ENCODE data around the gene ZGPAT. TPM values are rescaled to one million over a fixed set of nuclear protein-coding genes. Genes with fewer than 3 reads are reported as not detected.

The ZGPAT gene
- total and polyA plus RNA-seq, 2 of the 13 experiments (the other 11 are each of a cell fraction or from before 2014, with no cell fraction given), result 23.0 to 41.9 TPM

DNA sequence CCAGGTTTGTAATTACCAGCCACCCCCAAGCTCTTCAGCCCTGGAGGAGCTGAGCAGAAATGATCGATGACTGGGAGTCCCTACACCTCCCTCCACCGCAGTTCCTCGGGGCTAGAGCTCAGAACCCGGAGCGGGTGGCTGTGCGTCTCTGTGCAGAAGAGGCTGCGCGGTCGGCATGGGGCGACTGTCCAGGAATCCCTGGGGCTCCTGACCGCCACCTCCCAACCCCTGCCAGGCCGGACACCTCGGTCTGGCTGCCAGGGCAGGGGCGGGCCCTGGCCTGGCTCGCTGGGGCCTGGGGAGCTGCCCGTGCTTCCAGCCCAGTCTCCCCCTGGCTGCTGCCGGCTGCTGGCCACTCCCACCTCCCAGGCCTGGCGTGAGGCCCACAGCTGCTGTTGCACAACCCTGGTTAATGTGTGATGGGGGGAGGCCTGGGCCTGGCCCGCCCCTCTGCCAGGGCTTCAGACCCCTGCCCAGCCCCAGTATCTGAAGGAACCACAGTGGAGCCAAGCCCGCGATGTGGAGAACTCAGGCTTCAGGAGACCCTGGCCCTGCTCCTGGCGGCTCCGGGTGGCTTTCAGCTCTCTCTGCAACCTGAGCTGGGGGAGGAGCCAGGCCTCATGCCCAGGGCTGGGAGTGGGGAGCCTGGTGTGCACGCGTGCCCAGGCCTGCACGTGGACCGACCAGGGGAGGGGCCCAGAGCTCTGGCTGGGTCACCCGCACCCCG, 33.0 kb downstream of the ZGPAT start (continued):
- TF ChIP-seq, protein P1, sequence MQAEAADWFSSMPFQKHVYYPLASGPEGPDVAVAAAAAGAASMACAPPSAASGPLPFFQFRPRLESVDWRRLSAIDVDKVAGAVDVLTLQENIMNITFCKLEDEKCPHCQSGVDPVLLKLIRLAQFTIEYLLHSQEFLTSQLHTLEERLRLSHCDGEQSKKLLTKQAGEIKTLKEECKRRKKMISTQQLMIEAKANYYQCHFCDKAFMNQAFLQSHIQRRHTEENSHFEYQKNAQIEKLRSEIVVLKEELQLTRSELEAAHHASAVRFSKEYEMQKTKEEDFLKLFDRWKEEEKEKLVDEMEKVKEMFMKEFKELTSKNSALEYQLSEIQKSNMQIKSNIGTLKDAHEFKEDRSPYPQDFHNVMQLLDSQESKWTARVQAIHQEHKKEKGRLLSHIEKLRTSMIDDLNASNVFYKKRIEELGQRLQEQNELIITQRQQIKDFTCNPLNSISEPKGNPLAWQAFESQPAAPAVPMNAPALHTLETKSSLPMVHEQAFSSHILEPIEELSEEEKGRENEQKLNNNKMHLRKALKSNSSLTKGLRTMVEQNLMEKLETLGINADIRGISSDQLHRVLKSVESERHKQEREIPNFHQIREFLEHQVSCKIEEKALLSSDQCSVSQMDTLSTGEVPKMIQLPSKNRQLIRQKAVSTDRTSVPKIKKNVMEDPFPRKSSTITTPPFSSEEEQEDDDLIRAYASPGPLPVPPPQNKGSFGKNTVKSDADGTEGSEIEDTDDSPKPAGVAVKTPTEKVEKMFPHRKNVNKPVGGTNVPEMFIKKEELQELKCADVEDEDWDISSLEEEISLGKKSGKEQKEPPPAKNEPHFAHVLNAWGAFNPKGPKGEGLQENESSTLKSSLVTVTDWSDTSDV (CRISPR knock-in tag; IDR thresholded peaks at IDR 0.05), result 0 out of 2 replicates have a peak, but pooled peaks have one; percentile 41
- TF ChIP-seq PHF21A (CRISPR knock-in tag; IDR thresholded peaks at IDR 0.05), result peak; percentile 99
- TF ChIP-seq SP140L (CRISPR knock-in tag; IDR thresholded peaks at IDR 0.05; ENCODE audit: borderline replicate concordance), result peak; percentile 84; the same call in 1 of the 2 replicates
- no peak; the same call in 1 of the 2 replicates for TF ChIP-seq ZNF34 (CRISPR knock-in tag; IDR thresholded peaks at IDR 0.05; ENCODE audit: borderline replicate concordance)
- TF ChIP-seq, protein P2, sequence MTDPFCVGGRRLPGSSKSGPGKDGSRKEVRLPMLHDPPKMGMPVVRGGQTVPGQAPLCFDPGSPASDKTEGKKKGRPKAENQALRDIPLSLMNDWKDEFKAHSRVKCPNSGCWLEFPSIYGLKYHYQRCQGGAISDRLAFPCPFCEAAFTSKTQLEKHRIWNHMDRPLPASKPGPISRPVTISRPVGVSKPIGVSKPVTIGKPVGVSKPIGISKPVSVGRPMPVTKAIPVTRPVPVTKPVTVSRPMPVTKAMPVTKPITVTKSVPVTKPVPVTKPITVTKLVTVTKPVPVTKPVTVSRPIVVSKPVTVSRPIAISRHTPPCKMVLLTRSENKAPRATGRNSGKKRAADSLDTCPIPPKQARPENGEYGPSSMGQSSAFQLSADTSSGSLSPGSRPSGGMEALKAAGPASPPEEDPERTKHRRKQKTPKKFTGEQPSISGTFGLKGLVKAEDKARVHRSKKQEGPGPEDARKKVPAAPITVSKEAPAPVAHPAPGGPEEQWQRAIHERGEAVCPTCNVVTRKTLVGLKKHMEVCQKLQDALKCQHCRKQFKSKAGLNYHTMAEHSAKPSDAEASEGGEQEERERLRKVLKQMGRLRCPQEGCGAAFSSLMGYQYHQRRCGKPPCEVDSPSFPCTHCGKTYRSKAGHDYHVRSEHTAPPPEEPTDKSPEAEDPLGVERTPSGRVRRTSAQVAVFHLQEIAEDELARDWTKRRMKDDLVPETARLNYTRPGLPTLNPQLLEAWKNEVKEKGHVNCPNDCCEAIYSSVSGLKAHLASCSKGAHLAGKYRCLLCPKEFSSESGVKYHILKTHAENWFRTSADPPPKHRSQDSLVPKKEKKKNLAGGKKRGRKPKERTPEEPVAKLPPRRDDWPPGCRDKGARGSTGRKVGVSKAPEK (CRISPR knock-in tag; IDR thresholded peaks at IDR 0.05; ENCODE audit: borderline replicate concordance), result 0 out of 2 replicates have a peak, but pooled peaks have one; percentile 25
- peak; percentile 95; the same call in 1 of the 2 replicates for TF ChIP-seq MTA1 (CRISPR knock-in tag; IDR thresholded peaks at IDR 0.05; ENCODE audit: borderline replicate concordance)
- TF ChIP-seq ZBTB20 (CRISPR knock-in tag; IDR thresholded peaks at IDR 0.05; ENCODE audit: borderline replicate concordance, low read depth), result peak; percentile 78; the same call in 1 of the 2 replicates
- TF ChIP-seq, protein P3, sequence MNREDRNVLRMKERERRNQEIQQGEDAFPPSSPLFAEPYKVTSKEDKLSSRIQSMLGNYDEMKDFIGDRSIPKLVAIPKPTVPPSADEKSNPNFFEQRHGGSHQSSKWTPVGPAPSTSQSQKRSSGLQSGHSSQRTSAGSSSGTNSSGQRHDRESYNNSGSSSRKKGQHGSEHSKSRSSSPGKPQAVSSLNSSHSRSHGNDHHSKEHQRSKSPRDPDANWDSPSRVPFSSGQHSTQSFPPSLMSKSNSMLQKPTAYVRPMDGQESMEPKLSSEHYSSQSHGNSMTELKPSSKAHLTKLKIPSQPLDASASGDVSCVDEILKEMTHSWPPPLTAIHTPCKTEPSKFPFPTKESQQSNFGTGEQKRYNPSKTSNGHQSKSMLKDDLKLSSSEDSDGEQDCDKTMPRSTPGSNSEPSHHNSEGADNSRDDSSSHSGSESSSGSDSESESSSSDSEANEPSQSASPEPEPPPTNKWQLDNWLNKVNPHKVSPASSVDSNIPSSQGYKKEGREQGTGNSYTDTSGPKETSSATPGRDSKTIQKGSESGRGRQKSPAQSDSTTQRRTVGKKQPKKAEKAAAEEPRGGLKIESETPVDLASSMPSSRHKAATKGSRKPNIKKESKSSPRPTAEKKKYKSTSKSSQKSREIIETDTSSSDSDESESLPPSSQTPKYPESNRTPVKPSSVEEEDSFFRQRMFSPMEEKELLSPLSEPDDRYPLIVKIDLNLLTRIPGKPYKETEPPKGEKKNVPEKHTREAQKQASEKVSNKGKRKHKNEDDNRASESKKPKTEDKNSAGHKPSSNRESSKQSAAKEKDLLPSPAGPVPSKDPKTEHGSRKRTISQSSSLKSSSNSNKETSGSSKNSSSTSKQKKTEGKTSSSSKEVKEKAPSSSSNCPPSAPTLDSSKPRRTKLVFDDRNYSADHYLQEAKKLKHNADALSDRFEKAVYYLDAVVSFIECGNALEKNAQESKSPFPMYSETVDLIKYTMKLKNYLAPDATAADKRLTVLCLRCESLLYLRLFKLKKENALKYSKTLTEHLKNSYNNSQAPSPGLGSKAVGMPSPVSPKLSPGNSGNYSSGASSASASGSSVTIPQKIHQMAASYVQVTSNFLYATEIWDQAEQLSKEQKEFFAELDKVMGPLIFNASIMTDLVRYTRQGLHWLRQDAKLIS (CRISPR knock-in tag; IDR thresholded peaks at IDR 0.05), result peak; percentile 81; the same call in 1 of the 2 replicates
- TF ChIP-seq, protein P4, sequence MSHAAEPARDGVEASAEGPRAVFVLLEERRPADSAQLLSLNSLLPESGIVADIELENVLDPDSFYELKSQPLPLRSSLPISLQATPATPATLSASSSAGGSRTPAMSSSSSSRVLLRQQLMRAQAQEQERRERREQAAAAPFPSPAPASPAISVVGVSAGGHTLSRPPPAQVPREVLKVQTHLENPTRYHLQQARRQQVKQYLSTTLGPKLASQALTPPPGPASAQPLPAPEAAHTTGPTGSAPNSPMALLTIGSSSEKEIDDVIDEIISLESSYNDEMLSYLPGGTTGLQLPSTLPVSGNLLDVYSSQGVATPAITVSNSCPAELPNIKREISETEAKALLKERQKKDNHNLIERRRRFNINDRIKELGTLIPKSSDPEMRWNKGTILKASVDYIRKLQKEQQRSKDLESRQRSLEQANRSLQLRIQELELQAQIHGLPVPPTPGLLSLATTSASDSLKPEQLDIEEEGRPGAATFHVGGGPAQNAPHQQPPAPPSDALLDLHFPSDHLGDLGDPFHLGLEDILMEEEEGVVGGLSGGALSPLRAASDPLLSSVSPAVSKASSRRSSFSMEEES (CRISPR knock-in tag; IDR thresholded peaks at IDR 0.05), result peak; percentile 90
- TF ChIP-seq, protein P5, sequence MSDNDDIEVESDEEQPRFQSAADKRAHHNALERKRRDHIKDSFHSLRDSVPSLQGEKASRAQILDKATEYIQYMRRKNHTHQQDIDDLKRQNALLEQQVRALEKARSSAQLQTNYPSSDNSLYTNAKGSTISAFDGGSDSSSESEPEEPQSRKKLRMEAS (IDR thresholded peaks at IDR 0.05), result peak; percentile 91
- TF ChIP-seq ZNF121 (CRISPR knock-in tag; IDR thresholded peaks at IDR 0.05), result peak; percentile 36; the same call in 1 of the 2 replicates
